Activated CD8-positive, alpha-beta memory T cell treated with anti-CD3 and anti-CD28 coated beads for 48 hours (primary cell): ENCODE results near the gene GFI1.
"Not testable (repeated sequence)": the region's sequence is repeated elsewhere in the genome, so short reads cannot be mapped to it uniquely, and the experiment has no call there.

ENCODE experiments used
- DNase-seq, 3 experiments: peaks; one replicate each; pipeline ENCODE4 v3.0.0-alpha.2; 2020; ENCODE audit warnings: low read depth in 2 of 3, low spot score in 2 of 3

Gene GFI1

GRCh38 chr1:92486251-92487077 is at the start of gene GFI1:
Gene GFI1 (minus strand): TSS chr1:92486925. CDS start chr1:92483487, 3,438 bp downstream.
- peak; percentile 66 to 77 (median 69) for DNase-seq

DNA sequence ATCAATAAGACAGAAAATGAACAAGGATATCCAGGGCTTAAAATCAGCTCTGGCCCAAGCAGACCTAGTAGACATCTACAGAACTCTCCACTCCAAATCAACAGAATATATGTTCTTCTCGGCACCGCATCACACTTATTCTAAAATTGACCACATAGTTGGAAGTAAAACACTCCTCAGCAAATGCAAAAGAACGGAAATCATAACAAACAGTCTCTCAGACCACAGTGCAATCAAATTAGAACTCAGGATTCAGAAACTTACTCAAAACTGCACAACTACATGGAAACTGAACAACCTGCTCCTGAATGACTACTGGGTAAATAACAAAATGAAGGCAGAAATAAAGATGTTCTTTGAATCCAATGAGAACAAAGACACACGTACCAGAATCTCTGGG is 45.6 kb upstream of the GFI1 start:
- DNase-seq, result not testable (repeated sequence)

- not testable (repeated sequence) for DNase-seq
Measured at GRCh38 chr1:92531939-92532338, 45.2 kb upstream of the GFI1 start.

DNA sequence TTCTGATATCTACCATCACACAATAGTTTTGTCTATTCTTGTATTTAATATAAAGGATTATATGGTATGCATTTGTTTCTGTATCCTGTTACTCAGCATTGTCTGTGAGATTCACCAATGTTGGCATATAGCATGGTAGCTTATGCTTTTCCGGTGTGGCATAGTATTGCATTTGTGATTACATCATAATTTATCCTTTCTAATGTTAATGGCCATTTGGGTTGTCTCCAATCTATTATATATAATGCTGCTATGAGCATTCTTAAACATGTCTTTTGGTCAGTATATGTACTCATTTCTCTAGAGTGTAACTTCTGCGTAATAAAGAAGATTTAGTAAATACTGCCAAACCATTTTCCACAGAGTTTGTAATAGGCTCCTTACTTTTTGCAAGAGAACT is 40.9 kb upstream of the GFI1 start:
- no peak for DNase-seq

- not testable (repeated sequence) for DNase-seq
Measured at GRCh38 chr1:92524944-92525590, 38.3 kb upstream of the GFI1 start.

DNA sequence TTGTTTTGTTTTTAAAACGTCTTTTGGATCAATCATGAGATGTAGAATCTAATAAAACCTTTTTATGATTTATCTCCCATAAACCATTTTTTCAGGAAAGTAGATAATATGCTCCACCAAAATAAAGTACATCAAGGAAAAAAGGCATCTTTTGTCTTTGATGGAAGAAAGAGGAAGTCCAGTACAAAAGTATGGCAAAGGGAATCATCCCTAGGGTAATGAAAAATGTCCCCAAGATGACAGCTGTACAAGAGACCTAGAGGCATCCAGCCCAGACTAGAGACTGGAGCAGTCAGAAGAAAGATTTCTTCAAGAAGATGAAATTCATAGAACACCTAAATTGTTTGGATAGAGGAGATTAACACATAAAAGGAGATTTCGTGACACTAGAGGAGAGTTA is 32.3 kb upstream of the GFI1 start:
- DNase-seq, result no peak

DNA sequence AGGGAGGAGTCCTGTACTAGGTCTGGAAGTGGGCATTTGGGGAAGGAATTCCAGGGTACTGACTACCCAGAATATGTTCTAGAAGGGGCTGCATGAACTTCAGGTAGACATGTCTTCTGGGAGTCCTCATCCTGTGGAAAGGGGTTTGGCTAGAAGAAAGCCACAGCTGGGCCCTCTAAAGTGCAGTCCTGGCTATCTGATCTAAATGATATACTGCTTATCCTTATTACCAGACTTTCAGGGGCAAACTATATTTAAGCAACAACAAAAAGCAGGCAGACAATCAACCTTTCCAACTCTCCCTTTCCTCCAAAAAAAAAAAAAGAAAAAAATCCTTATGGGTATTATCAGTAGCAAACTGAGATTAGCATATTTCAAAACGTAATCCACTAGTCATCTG is 29.8 kb upstream of the GFI1 start:
- DNase-seq, result no peak

- no peak for DNase-seq
Measured at GRCh38 chr1:92515796-92516201, 29.1 kb upstream of the GFI1 start.

GRCh38 chr1:92511541-92511940 is 24.8 kb upstream of the GFI1 start:
- no peak for DNase-seq

GRCh38 chr1:92509619-92510018 is 22.9 kb upstream of the GFI1 start:
- DNase-seq, result no peak

DNA sequence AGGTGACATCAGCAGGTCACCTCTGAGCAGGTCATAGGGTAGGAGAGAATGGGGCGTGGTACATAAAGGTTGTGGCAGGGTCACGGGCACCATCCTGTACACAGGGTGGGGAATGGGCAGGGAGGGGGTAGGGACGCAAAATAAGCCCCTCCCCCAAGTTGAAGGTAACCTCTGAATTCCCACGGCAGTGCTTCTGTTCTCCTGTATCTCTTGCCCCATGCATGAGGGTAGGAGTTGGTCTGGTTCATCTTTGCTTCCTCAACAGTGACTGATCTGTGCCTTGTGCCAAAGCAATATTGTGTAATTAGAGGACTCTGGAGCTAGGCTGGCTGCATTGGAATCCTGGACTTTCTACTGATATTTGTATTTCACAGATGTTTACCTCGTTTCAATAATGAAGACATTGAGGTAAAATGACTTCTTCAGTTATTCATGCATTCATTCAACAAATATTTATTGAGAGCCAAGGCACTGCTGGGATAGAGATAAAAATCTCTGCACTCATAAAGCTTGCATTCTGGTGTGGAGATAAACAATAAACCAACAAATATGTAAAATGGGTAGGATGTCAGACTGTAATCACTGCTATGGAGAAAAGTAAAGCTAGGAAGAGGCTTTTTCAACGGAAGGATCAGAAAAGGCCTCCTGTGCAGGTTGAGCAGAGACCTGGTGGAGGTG is 18.4 kb upstream of the GFI1 start:
- no peak for DNase-seq

DNA sequence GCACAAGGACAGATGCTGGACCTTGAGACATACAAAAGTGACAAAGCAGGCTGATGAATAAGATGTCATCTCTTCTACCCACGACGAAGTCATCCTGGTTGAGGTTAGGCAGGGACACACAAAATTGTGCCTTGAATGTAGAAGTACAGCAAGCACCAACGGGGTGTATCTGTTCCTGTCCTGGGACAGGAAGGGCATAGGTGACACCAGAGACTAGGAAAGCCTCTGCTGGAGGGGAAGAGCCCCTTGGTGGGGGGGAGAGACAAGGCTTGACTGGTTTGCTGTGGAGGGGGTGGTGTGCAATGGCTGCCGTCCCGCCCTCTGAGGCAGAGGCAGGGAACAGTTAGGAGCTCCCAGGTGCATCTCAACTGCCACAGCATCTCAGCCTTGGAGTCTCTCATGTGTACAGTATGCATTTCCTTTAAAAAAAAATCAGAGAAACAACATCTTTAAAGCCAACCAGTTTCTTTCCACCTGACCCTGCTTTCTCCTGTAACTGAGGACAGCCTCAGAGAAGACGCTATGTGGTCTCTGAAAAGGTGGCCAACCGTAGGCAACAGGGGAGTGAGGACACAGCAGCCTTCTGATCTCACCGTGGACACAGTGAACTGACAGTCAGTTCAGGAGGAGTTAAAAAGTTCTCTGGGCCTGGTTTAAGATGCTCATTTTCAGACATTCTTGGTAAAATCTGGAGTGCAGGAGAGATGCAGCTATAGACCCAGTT is 17.7 kb upstream of the GFI1 start:
- DNase-seq, result no peak

- DNase-seq, result no peak
Measured at GRCh38 chr1:92503926-92504285, 17.2 kb upstream of the GFI1 start.

DNA sequence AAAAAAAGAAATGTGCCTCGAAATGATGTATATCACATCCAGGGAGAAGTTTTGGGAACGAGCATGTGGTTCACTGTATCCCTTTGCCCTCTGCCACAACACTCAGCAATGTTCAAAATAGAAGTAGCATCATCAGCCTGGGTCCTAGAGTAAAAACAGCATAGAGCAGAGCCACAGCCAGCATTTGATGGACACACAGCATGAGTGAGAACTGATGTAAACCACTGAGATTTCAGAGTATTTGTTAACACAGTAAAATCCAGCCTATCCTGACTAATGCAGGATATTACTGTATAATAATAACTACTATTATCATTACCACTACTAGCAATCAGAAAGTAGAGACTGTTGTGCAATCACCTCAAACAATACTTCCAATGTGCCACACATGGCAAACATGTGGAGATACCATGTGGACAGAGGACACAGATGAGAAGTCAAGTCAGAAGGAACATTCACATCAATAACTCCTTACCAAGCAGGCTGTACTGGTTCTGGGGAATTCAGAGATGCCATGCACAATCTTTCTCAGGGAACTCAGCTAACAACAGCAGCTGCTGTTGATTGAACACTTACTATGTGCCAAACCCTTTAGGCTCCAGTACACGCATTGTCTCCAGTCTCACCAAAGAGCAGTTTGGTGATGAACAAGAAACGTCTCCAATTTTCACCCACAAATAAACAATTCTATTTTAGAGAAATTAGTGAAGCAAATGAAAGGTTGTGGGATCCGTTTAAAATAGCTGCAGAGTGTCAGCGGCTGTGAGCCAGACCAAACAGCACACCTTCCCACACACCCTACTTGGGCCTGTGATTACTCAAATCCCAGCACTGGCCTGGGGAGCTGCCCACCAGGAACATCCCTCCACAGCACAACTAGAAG is 16.6 kb upstream of the GFI1 start:
- no peak for DNase-seq

DNA sequence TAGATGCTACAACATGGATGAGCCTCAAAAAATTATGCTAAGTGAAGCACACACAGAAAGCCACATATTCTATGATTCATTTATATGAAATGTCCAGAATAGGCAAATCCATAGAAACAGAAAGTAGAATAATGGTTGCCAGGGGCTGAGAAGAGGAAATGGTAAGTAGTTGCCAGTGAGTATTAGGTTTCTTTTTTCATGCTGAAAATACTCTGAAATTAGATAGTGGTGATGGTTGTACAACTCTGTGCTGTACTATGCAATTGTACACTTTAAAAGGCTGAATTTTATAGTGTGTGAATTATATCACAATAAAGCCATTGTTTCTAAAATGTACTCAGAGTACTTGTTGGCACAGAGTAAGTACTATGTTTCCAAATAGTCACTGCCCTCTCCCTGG is 15.5 kb upstream of the GFI1 start:
- no peak for DNase-seq

DNA sequence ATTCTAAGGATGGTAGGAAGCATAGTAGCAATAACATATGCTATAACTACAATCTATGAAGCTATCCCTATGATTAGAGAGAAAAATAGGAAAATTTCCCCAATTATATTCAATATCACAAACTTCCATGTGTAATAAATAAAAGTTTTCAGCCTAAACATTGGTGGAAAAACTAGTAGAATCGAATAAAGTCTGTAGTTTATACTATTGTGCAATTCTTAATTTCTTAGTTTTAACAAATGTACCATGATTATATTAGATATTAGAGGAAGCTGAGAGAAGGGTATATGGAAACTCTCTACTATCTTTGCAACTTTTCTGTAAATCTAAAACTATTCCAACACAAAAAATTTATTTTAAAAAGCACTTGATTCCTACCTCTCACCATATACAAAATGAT is 13.8 kb upstream of the GFI1 start:
- no peak for DNase-seq

DNA sequence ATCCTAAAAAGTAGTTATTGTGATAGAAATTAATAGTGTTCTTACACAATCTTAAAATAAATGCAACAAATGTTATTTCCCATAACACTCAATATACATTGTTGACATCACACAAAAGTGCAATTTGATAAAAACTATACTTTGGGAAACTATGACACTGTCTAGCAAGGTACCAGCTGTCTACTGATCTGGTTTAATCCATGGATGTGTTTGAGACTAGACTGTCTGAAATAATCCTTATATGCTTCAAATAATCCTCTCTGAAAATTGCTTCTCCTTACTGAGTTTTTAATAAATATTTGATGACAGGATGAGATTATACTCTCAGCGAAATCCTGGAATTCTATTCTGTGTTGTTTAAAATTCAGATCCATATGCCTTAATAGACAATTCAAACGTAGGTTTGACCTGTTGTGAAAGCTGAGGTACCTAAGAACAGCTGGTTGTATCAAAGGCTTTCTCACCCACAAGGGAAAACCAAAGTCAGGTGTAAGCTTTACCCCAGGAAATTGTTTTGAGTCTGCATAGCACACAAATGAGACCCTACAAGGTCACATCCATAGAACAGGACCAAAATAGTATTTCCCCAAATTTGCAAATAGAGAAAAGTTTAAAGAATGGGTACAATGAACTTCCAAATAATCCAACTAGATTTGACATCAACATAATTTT is 8.8 kb upstream of the GFI1 start:
- no peak for DNase-seq

GRCh38 chr1:92494485-92495141 is 7.9 kb upstream of the GFI1 start:
- DNase-seq, result no peak

GRCh38 chr1:92493139-92493538 is 6.4 kb upstream of the GFI1 start:
- no peak for DNase-seq
